ENCODE data around the gene CDH23.

Gene CDH23

DNA sequence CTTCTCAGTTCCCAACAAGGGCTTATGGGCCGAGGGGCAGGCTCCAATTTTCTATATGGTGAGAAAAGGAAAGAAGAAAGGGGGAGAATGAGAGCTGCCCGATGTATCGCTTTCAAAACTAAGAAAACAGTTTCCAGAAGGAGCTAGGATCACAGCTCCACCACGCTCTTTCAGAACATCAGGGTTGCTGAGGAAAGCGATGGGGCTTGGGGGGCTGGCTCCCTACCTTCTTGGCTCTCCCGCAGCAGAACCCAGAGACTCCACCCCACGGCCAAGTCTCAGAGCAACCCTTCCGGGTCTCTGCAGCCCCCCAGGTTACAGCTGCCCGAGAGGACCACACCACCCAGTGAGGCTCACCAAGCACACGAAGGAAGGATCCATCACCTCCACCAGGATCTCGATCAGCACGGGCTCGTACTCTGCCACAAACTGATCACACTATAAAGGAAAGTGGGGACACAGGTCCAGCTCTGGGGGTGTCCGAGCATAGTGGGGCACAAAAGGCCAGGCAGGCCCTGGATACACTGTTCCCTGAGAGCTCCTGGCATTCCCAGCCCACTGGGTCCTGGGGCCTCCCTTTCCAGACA lies 422.0 kb downstream of the CDH23 start:
- Histone ChIP-seq H3K9me3 (no peaks in the 10 kb centered on the region), H3K4me3 (no peak overlapping the region), H3K4me1 (no peaks in the 10 kb centered on the region), H3K36me3 (replicated peaks) (peaks cover 74% of the 10 kb centered on the region), H3K27me3 (ENCODE audit: low read depth) (no peaks in the 10 kb centered on the region)
- in situ Hi-C loops (cut with MboI; ENCODE audit: low sequenced_read_pairs), result no loop called here
- DNase-seq (ENCODE audit: low spot score in 2 of 2), result no peak

DNA sequence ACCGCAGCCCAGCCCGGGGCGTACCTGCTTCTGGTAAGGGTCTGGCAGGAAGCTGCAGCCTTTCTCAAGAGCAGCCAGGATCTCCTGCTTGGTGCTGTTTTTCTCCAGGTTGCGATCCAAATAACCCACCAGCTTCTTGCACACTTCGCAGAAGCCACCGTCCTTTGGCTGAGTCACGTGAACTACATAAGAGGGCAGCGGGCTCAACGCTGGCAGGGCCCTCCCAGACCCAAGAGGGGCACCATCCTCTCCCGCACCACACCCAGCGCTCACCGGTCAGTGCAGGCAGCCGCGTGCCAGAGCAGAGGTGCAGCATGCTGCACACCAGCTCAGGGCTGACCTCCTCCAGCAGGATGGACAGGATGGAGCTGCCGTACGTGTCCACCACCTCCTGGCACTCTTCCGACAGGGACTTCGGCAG lies 422.7 kb downstream of the CDH23 start:
- Histone ChIP-seq H3K9me3 (no peaks in the 10 kb centered on the region), H3K36me3 (replicated peaks) (peaks cover 78% of the 10 kb centered on the region)

GRCh38 chr10:71819985-71820384 lies 423.3 kb downstream of the CDH23 start:
- no peaks in the 10 kb centered on the region for H3K9me3 ChIP-seq
- DNase-seq (ENCODE audit: low spot score in 2 of 2), result no peak
- no peak overlapping the region for H3K4me3 ChIP-seq
- H3K4me1 ChIP-seq, result no peaks in the 10 kb centered on the region
- peaks cover 83% of the 10 kb centered on the region for H3K36me3 ChIP-seq (replicated peaks)
- no peaks in the 10 kb centered on the region for H3K27me3 ChIP-seq (ENCODE audit: low read depth)
- in situ Hi-C loops (cut with MboI; ENCODE audit: low sequenced_read_pairs), result no loop called here

More for the DNA sequence above, 422.7 kb downstream of the CDH23 start:
- Histone ChIP-seq H3K27me3 (ENCODE audit: low read depth) (no peaks in the 10 kb centered on the region), H3K4me3 (no peak overlapping the region), H3K4me1 (no peaks in the 10 kb centered on the region)
- no peak for DNase-seq (ENCODE audit: low spot score in 2 of 2)
- in situ Hi-C loops (cut with MboI; ENCODE audit: low sequenced_read_pairs), result no loop called here

GRCh38 chr10:71820966-71821365 lies 424.2 kb downstream of the CDH23 start:
- Histone ChIP-seq H3K9me3 (no peaks in the 10 kb centered on the region), H3K36me3 (replicated peaks) (peaks cover 91% of the 10 kb centered on the region), H3K27me3 (ENCODE audit: low read depth) (no peaks in the 10 kb centered on the region), H3K4me1 (no peaks in the 10 kb centered on the region), H3K4me3 (no peak overlapping the region)
- no peak for DNase-seq (ENCODE audit: low spot score in 2 of 2)
- in situ Hi-C loops (cut with MboI; ENCODE audit: low sequenced_read_pairs), result no loop called here

GRCh38 chr10:71821909-71822763 lies 425.4 kb downstream of the CDH23 start:
- in situ Hi-C loops (cut with MboI; ENCODE audit: low sequenced_read_pairs), result no loop called here

GRCh38 chr10:71823356-71823755 lies 426.6 kb downstream of the CDH23 start:
- Histone ChIP-seq H3K4me3 (no peak overlapping the region), H3K27me3 (ENCODE audit: low read depth) (no peaks in the 10 kb centered on the region), H3K9me3 (no peaks in the 10 kb centered on the region), H3K4me1 (no peaks in the 10 kb centered on the region), H3K36me3 (replicated peaks) (peaks cover 87% of the 10 kb centered on the region)
- no peak for DNase-seq (ENCODE audit: low spot score in 2 of 2)
- in situ Hi-C loops (cut with MboI; ENCODE audit: low sequenced_read_pairs), result no loop called here

More at GRCh38 chr10:71821909-71822763, 425.4 kb downstream of the CDH23 start:
- no peak overlapping the region for H3K4me3 ChIP-seq
- H3K4me1 ChIP-seq, result no peaks in the 10 kb centered on the region
- no peak for DNase-seq (ENCODE audit: low spot score in 2 of 2)
- no peaks in the 10 kb centered on the region for H3K27me3 ChIP-seq (ENCODE audit: low read depth)
- peaks cover 89% of the 10 kb centered on the region for H3K36me3 ChIP-seq (replicated peaks)
- no peaks in the 10 kb centered on the region for H3K9me3 ChIP-seq

DNA sequence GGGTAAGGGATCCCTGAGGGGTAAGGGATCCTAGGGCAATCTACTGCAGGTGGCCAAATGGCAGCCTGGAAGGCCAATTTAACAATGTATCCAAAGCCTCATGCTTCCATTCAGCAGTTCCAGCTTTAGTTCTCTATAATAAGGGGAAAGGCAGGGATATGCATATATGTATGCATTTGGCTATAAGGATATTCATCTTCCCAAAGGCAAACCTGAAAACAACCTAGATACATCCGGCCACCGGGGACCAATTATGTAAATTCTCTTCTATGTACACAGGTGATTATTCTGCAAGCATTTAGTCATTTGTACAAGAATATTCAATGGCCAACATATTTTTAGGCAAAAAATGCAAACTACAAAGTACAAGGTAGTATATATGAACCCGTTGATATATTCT lies 427.6 kb downstream of the CDH23 start:
- in situ Hi-C loops (cut with MboI; ENCODE audit: low sequenced_read_pairs), result no loop called here
- DNase-seq (ENCODE audit: low spot score in 2 of 2), result no peak
- Histone ChIP-seq H3K9me3 (no peaks in the 10 kb centered on the region), H3K4me3 (no peak overlapping the region), H3K4me1 (no peaks in the 10 kb centered on the region), H3K36me3 (replicated peaks) (peaks cover 87% of the 10 kb centered on the region), H3K27me3 (ENCODE audit: low read depth) (no peaks in the 10 kb centered on the region)

DNA sequence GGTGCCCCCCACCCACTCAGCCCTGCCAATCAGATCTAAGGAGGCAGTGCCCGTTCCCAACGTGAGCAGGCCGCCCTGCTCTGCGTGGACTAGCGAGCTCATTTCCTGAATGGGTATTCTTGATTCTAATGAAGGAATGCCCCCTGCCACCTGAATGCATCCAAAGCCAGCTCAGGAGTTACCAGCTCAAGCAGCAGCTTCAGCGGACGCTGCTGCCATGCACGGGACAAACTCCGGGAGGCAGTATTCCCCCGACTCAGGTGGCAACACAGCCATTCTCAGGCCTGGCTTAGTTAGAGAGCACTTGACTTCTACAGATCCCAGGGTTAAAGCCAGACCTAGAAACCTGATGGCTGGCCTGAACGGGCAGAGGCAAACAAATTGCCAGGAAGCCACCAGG lies 428.5 kb downstream of the CDH23 start:
- Histone ChIP-seq H3K9me3 (no peaks in the 10 kb centered on the region), H3K36me3 (replicated peaks) (peaks cover 87% of the 10 kb centered on the region), H3K27me3 (ENCODE audit: low read depth) (no peaks in the 10 kb centered on the region), H3K4me3 (no peak overlapping the region), H3K4me1 (no peaks in the 10 kb centered on the region)
- no peak for DNase-seq (ENCODE audit: low spot score in 2 of 2)
- in situ Hi-C loops (cut with MboI; ENCODE audit: low sequenced_read_pairs), result no loop called here

GRCh38 chr10:71827852-71828251 lies 431.1 kb downstream of the CDH23 start:
- no peaks in the 10 kb centered on the region for H3K4me1 ChIP-seq
- in situ Hi-C loops (cut with MboI; ENCODE audit: low sequenced_read_pairs), result no loop called here
- no peak for DNase-seq (ENCODE audit: low spot score in 2 of 2)
- H3K4me3 ChIP-seq, result no peak overlapping the region
- peaks cover 88% of the 10 kb centered on the region for H3K36me3 ChIP-seq (replicated peaks)
- H3K9me3 ChIP-seq, result no peaks in the 10 kb centered on the region
- no peaks in the 10 kb centered on the region for H3K27me3 ChIP-seq (ENCODE audit: low read depth)

GRCh38 chr10:71828702-71829101 lies 432.0 kb downstream of the CDH23 start:
- peaks cover 82% of the 10 kb centered on the region for H3K36me3 ChIP-seq (replicated peaks)

DNA sequence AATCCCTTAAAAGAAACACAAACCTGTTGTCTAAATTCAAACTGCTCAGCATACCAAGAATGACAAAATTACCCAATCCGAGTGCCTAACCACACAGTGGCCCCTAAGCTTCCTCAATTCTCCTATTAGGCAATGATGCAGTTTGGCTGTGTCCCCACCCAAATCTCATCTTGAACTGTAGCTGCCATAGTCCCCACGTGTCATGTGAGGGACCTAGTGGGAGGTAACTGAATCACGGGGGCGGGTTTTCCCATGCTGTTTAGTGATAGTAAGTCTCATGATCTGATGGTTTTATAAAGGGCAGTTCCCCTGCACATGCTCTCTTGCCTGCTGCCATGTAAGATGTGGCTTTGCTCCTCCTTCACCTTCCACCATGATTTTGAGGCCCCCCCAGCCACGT lies 432.5 kb downstream of the CDH23 start:
- Histone ChIP-seq H3K36me3 (replicated peaks) (peaks cover 79% of the 10 kb centered on the region), H3K4me3 (no peak overlapping the region), H3K4me1 (no peaks in the 10 kb centered on the region), H3K9me3 (no peaks in the 10 kb centered on the region), H3K27me3 (ENCODE audit: low read depth) (no peaks in the 10 kb centered on the region)
- in situ Hi-C loops (cut with MboI; ENCODE audit: low sequenced_read_pairs), result no loop called here
- no peak for DNase-seq (ENCODE audit: low spot score in 2 of 2)

More at GRCh38 chr10:71828702-71829101, 432.0 kb downstream of the CDH23 start:
- Histone ChIP-seq H3K27me3 (ENCODE audit: low read depth) (no peaks in the 10 kb centered on the region), H3K9me3 (no peaks in the 10 kb centered on the region), H3K4me3 (no peak overlapping the region), H3K4me1 (no peaks in the 10 kb centered on the region)
- no peak for DNase-seq (ENCODE audit: low spot score in 2 of 2)
- in situ Hi-C loops (cut with MboI; ENCODE audit: low sequenced_read_pairs), result no loop called here

- H3K9me3 ChIP-seq, result no peaks in the 10 kb centered on the region
Observed at GRCh38 chr10:71829896-71830295, 433.2 kb downstream of the CDH23 start.

GRCh38 chr10:71830726-71831125 lies 434.0 kb downstream of the CDH23 start:
- Histone ChIP-seq H3K9me3 (no peaks in the 10 kb centered on the region), H3K4me3 (no peak overlapping the region), H3K4me1 (peaks cover 3% of the 10 kb centered on the region), H3K36me3 (replicated peaks) (peaks cover 64% of the 10 kb centered on the region), H3K27me3 (ENCODE audit: low read depth) (no peaks in the 10 kb centered on the region)
- in situ Hi-C loops (cut with MboI; ENCODE audit: low sequenced_read_pairs), result no loop called here
- no peak for DNase-seq (ENCODE audit: low spot score in 2 of 2)

More at GRCh38 chr10:71829896-71830295, 433.2 kb downstream of the CDH23 start:
- no peak for DNase-seq (ENCODE audit: low spot score in 2 of 2)
- H3K4me3 ChIP-seq, result no peak overlapping the region
- no peaks in the 10 kb centered on the region for H3K27me3 ChIP-seq (ENCODE audit: low read depth)
- in situ Hi-C loops (cut with MboI; ENCODE audit: low sequenced_read_pairs), result no loop called here
- H3K4me1 ChIP-seq, result no peaks in the 10 kb centered on the region
- peaks cover 73% of the 10 kb centered on the region for H3K36me3 ChIP-seq (replicated peaks)

Data from HAP-1 (cell line).